B cell (primary cell): ENCODE data around the gene GAB3.

Experiments
- EZH2 ChIP-seq: IDR thresholded peaks from 2 replicates; pipeline ENCODE4 v1.6.1; 2012; ENCODE audit warnings: borderline replicate concordance, low read depth, mild to moderate bottlenecking, moderate library complexity, low read length; ENCODE audit not compliant: insufficient read depth, poor library complexity, severe bottlenecking
- TF ChIP-seq, protein P1 (sequence below): fragments of 200-600 bp; IDR thresholded peaks from one replicate; pipeline ENCODE4 v1.8.0; 2022; ENCODE audit warnings: antibody characterized with exemption, mild to moderate bottlenecking

DNA sequence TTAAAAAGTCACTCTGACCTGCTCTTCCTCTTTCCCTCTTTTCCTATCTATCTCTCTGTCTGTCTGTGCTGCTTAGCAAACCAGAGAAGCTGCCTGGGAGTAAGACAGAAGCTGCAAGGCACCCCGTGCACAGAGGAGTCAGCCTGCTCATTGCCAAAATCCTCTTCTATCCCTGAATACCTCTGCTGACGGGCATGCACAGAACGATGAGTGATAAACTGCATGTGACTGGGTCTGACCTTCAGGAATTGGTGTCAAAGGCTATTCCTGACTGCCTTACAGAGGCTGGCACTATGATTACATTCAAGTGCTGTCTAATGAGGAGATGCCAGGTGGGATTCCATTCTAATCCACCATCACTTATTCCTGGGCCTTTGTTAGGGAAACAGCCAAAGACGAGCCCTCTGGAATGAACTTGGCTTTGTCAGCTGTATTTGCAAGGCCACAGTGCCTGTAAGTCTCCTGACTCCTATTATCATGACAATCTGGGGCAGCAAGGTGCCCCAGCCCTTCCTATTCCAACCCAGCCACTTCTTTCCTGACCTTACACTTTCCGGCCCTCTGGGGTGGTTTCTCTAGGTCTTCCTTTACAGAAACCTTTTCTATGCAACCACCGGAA, 52.1 kb downstream of the GAB3 start:
- TF ChIP-seq, protein P1, sequence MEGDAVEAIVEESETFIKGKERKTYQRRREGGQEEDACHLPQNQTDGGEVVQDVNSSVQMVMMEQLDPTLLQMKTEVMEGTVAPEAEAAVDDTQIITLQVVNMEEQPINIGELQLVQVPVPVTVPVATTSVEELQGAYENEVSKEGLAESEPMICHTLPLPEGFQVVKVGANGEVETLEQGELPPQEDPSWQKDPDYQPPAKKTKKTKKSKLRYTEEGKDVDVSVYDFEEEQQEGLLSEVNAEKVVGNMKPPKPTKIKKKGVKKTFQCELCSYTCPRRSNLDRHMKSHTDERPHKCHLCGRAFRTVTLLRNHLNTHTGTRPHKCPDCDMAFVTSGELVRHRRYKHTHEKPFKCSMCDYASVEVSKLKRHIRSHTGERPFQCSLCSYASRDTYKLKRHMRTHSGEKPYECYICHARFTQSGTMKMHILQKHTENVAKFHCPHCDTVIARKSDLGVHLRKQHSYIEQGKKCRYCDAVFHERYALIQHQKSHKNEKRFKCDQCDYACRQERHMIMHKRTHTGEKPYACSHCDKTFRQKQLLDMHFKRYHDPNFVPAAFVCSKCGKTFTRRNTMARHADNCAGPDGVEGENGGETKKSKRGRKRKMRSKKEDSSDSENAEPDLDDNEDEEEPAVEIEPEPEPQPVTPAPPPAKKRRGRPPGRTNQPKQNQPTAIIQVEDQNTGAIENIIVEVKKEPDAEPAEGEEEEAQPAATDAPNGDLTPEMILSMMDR, result no peak
- TF ChIP-seq EZH2, result no peak
